OCI-LY3 (cell line): ENCODE data around the gene RELN.

Experiments
- CTCF ChIP-seq: fragments of 200-600, 300-600 bp; sonication (generic); IDR thresholded peaks from 2 replicates; pipeline ENCODE4 v1.5.1; 2014; ENCODE audit warnings: antibody characterized with exemption, low read length, low read depth
- EZH2phosphoT487 ChIP-seq: fragments of 200-600 bp; shearing (Covaris generic); IDR thresholded peaks from 2 replicates; pipeline ENCODE4 v1.6.1; 2018; ENCODE audit warnings: antibody characterized with exemption, mixed run types, low read depth

GRCh38 chr7:103710247-103710646, 279.2 kb downstream of the RELN start:
- TF ChIP-seq CTCF (no peak), EZH2phosphoT487 (no peak)
